T-helper 2 cell treated with Interferon-gamma antibody and Interleukin-4, amounts not matched to agents 5 μg/mL and 100 μg/mL, for 36 hours (primary cell): ENCODE results near the gene TAP1.

Experiments used
- DNase-seq: peaks from one replicate; pipeline ENCODE4 v3.0.0; 2021; ENCODE audit warnings: low spot score
- H3K27ac Mint-ChIP-seq: one replicate; pipeline ENCODE4 v1.8.0; 2021; ENCODE audit warnings: mild to moderate bottlenecking, mixed read lengths
- H3K27me3 Mint-ChIP-seq: one replicate; pipeline ENCODE4 v1.8.0; 2021; ENCODE audit warnings: low read depth, mixed read lengths
- H3K36me3 Mint-ChIP-seq: one replicate; pipeline ENCODE4 v1.8.0; 2021; ENCODE audit warnings: low read depth, mixed read lengths
- H3K4me1 Mint-ChIP-seq: one replicate; pipeline ENCODE4 v1.8.0; 2021; ENCODE audit warnings: low read depth, mixed read lengths
- H3K4me3 Mint-ChIP-seq: one replicate; pipeline ENCODE4 v1.8.0; 2022; ENCODE audit warnings: mild to moderate bottlenecking, moderate library complexity, mixed read lengths
- H3K9me3 Mint-ChIP-seq: one replicate; pipeline ENCODE4 v1.8.0; 2021; ENCODE audit warnings: mixed read lengths

TAP1 gene

GRCh38 chr6:32852844-32853540, 512 bp downstream of the TAP1 start:
- H3K27ac Mint-ChIP-seq: peak overlapping the region; percentile 87
- no peaks in the 10 kb centered on the region for H3K9me3 Mint-ChIP-seq
- H3K4me3 Mint-ChIP-seq: peak overlapping the region; percentile 99
- no peaks in the 10 kb centered on the region for H3K27me3 Mint-ChIP-seq
- H3K4me1 Mint-ChIP-seq: peaks cover 57% of the 10 kb centered on the region
- DNase-seq: peak; percentile 48
- H3K36me3 Mint-ChIP-seq: peaks cover 86% of the 10 kb centered on the region

GRCh38 chr6:32852018-32852843, 1.3 kb downstream of the TAP1 start:
- Mint-ChIP-seq H3K4me3 (peak overlapping the region; percentile 99), H3K27me3 (no peaks in the 10 kb centered on the region), H3K4me1 (peaks cover 57% of the 10 kb centered on the region), H3K27ac (peak overlapping the region; percentile 87), H3K36me3 (peaks cover 86% of the 10 kb centered on the region), H3K9me3 (no peaks in the 10 kb centered on the region)
- DNase-seq: no peak

- H3K27me3 Mint-ChIP-seq: no peaks in the 10 kb centered on the region
- H3K9me3 Mint-ChIP-seq: no peaks in the 10 kb centered on the region
- H3K27ac Mint-ChIP-seq: peak overlapping the region; percentile 73
- peak overlapping the region; percentile 99 for H3K4me3 Mint-ChIP-seq
- peaks cover 58% of the 10 kb centered on the region for H3K4me1 Mint-ChIP-seq
- DNase-seq: no peak
- peaks cover 87% of the 10 kb centered on the region for H3K36me3 Mint-ChIP-seq
These were observed 2.5 kb downstream of the TAP1 start for GRCh38 chr6:32851025-32851424.

- Mint-ChIP-seq H3K27ac (peak overlapping the region; percentile 84), H3K4me1 (peaks cover 62% of the 10 kb centered on the region), H3K4me3 (peak overlapping the region; percentile 99), H3K27me3 (no peaks in the 10 kb centered on the region), H3K36me3 (peaks cover 87% of the 10 kb centered on the region), H3K9me3 (no peaks in the 10 kb centered on the region)
- no peak for DNase-seq
These were observed 4.4 kb downstream of the TAP1 start for GRCh38 chr6:32849126-32849525.

GRCh38 chr6:32847795-32848194, 5.7 kb downstream of the TAP1 start:
- DNase-seq: no peak
- peaks cover 92% of the 10 kb centered on the region for H3K36me3 Mint-ChIP-seq
- H3K27me3 Mint-ChIP-seq: no peaks in the 10 kb centered on the region
- peak overlapping the region; percentile 99 for H3K4me3 Mint-ChIP-seq
- H3K27ac Mint-ChIP-seq: peak overlapping the region; percentile 84
- no peaks in the 10 kb centered on the region for H3K9me3 Mint-ChIP-seq
- H3K4me1 Mint-ChIP-seq: peaks cover 65% of the 10 kb centered on the region

- peaks cover 72% of the 10 kb centered on the region for H3K4me1 Mint-ChIP-seq
- peak overlapping the region; percentile 71 for H3K27ac Mint-ChIP-seq
- peaks cover 92% of the 10 kb centered on the region for H3K36me3 Mint-ChIP-seq
- H3K4me3 Mint-ChIP-seq: peak overlapping the region; percentile 99
- no peak for DNase-seq
- no peaks in the 10 kb centered on the region for H3K9me3 Mint-ChIP-seq
- H3K27me3 Mint-ChIP-seq: no peaks in the 10 kb centered on the region
These were observed 6.5 kb downstream of the TAP1 start for GRCh38 chr6:32847004-32847403.

GRCh38 chr6:32845384-32845884, 8.1 kb downstream of the TAP1 start:
- H3K36me3 Mint-ChIP-seq: peaks cover 92% of the 10 kb centered on the region
- DNase-seq: peak; percentile 54
- H3K27ac Mint-ChIP-seq: peak overlapping the region; percentile 98
- H3K4me3 Mint-ChIP-seq: peak overlapping the region; percentile 99
- H3K9me3 Mint-ChIP-seq: no peaks in the 10 kb centered on the region
- peaks cover 72% of the 10 kb centered on the region for H3K4me1 Mint-ChIP-seq
- H3K27me3 Mint-ChIP-seq: no peaks in the 10 kb centered on the region

GRCh38 chr6:32844839-32845383, 8.6 kb downstream of the TAP1 start:
- DNase-seq: no peak
- H3K27me3 Mint-ChIP-seq: no peaks in the 10 kb centered on the region
- H3K9me3 Mint-ChIP-seq: no peaks in the 10 kb centered on the region
- H3K4me3 Mint-ChIP-seq: peak overlapping the region; percentile 99
- H3K4me1 Mint-ChIP-seq: peaks cover 72% of the 10 kb centered on the region
- peak overlapping the region; percentile 98 for H3K27ac Mint-ChIP-seq
- peaks cover 92% of the 10 kb centered on the region for H3K36me3 Mint-ChIP-seq

- peaks cover 92% of the 10 kb centered on the region for H3K36me3 Mint-ChIP-seq
These were observed 9.3 kb downstream of the TAP1 start, which contains the start of gene PSMB8 for GRCh38 chr6:32843979-32844838. Gene PSMB8, minus strand, starts transcription at chr6:32844047. Its CDS starts 51 bp downstream, at chr6:32843996.

GRCh38 chr6:32843331-32843978, 10.0 kb downstream of the TAP1 start:
- H3K27me3 Mint-ChIP-seq: no peaks in the 10 kb centered on the region
- peak overlapping the region; percentile 98 for H3K27ac Mint-ChIP-seq
- peaks cover 71% of the 10 kb centered on the region for H3K4me1 Mint-ChIP-seq
- H3K4me3 Mint-ChIP-seq: peak overlapping the region; percentile 99
- H3K9me3 Mint-ChIP-seq: no peaks in the 10 kb centered on the region
- H3K36me3 Mint-ChIP-seq: peaks cover 85% of the 10 kb centered on the region
- no peak for DNase-seq

More at GRCh38 chr6:32843979-32844838, 9.3 kb downstream of the TAP1 start, which contains the start of gene PSMB8:
- H3K27ac Mint-ChIP-seq: peak within 1 kb of the TSS; percentile 98
- H3K4me1 Mint-ChIP-seq: peaks cover 74% of the 10 kb centered on the region
- peak within 1 kb of the TSS; percentile 99 for H3K4me3 Mint-ChIP-seq
- DNase-seq: peak; percentile 95
- H3K9me3 Mint-ChIP-seq: no peaks in the 10 kb centered on the region
- H3K27me3 Mint-ChIP-seq: no peaks in the 10 kb centered on the region

- Mint-ChIP-seq H3K27ac (peak overlapping the region; percentile 98), H3K4me3 (peak overlapping the region; percentile 99), H3K9me3 (no peaks in the 10 kb centered on the region), H3K4me1 (peaks cover 63% of the 10 kb centered on the region), H3K36me3 (peaks cover 77% of the 10 kb centered on the region), H3K27me3 (no peaks in the 10 kb centered on the region)
- no peak for DNase-seq
These were observed 10.8 kb downstream of the TAP1 start for GRCh38 chr6:32842690-32843089.

GRCh38 chr6:32842021-32842650, 11.4 kb downstream of the TAP1 start:
- Mint-ChIP-seq H3K27me3 (no peaks in the 10 kb centered on the region), H3K9me3 (no peaks in the 10 kb centered on the region), H3K4me3 (peak overlapping the region; percentile 99), H3K36me3 (peaks cover 77% of the 10 kb centered on the region), H3K4me1 (peaks cover 62% of the 10 kb centered on the region), H3K27ac (peak overlapping the region; percentile 98)
- no peak for DNase-seq
